Mucosa of rectum (tissue), 2 donors: ENCODE measurements around the gene GMEB1.
"Not testable (repeated sequence)": the region's sequence is repeated elsewhere in the genome, so short reads cannot be mapped to it uniquely, and the experiment has no call there.

Source experiments
- H3K27ac ChIP-seq, 2 donors: one replicate each; pipeline ENCODE4 v1.7.0; 2013; ENCODE audit warnings: inconsistent platforms in 2 of 2, low read depth in 2 of 2, low read length in 2 of 2
- H3K27me3 ChIP-seq, 2 donors: one replicate each; pipeline ENCODE4 v1.7.0; 2013; ENCODE audit warnings: low read length in 2 of 2; ENCODE audit not compliant: control insufficient read depth in 2 of 2, insufficient read depth in 2 of 2
- H3K36me3 ChIP-seq, 2 donors: one replicate each; pipeline ENCODE4 v1.7.0; 2013; ENCODE audit warnings: low read length in 2 of 2; ENCODE audit not compliant: control insufficient read depth in 2 of 2, insufficient read depth in 2 of 2
- H3K4me1 ChIP-seq, 2 donors: one replicate each; pipeline ENCODE4 v1.7.0; 2013; ENCODE audit warnings: low read length in 2 of 2, mild to moderate bottlenecking in 1 of 2; ENCODE audit not compliant: control insufficient read depth in 2 of 2, insufficient read depth in 2 of 2
- H3K4me3 ChIP-seq, 2 donors: one replicate each; pipeline ENCODE4 v1.7.0; 2013; ENCODE audit warnings: low read length in 2 of 2
- H3K9ac ChIP-seq, 2 donors: one replicate each; pipeline ENCODE4 v1.7.0; 2013; ENCODE audit warnings: low read length in 2 of 2, low read depth in 1 of 2, mild to moderate bottlenecking in 1 of 2
- H3K9me3 ChIP-seq, 2 donors: one replicate each; pipeline ENCODE4 v1.7.0; 2013; ENCODE audit warnings: low read length in 2 of 2; ENCODE audit not compliant: control insufficient read depth in 2 of 2
- donor health status: healthy.
- donor health status: Normal muscosa, but diverticular disease.

Gene GMEB1

DNA sequence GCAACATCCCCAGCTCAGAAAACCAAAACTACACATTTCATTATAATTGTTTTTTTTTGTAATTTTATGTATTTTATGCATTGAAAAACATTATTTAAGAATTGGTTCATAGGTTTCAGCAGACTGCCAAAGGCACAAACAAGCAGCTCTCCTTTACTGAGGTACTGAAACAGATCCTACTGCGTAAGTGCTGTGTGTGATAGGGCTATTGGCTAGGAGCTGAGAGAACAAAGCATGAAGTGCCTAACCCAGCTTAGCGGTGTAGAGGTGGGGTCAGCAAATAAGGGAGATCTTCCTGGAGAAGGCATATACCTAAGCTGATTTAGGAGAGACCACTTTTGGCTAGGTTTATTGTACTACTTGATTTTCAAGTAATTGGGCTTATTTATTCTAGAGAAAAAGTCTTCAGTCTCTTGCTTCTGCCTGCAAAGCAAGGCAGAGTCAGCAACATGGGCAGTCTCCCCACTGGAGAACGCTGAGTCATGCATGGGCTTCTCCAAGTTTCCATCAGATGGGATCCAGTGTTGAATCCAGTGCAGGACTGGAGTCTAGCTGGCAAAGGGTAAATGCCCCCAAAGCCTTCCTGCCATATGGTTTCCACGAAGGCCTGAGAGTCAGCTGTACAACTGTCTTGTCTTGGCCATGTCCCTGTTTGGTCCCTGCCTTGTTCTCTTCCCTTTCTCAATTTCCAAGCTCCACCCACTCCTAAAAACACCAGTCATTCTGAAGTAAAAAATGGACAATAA lies 50.2 kb downstream of the GMEB1 start:
- H3K36me3 ChIP-seq: peaks cover 12 to 14% of the 10 kb centered on the region in 2 donors
- no peaks in the 10 kb centered on the region for H3K9me3 ChIP-seq
- no peak overlapping the region for H3K4me3 ChIP-seq
- H3K27me3 ChIP-seq: no peaks in the 10 kb centered on the region
- no peak overlapping the region for H3K9ac ChIP-seq
- no peak overlapping the region for H3K27ac ChIP-seq
- H3K4me1 ChIP-seq: no peaks in the 10 kb centered on the region

DNA sequence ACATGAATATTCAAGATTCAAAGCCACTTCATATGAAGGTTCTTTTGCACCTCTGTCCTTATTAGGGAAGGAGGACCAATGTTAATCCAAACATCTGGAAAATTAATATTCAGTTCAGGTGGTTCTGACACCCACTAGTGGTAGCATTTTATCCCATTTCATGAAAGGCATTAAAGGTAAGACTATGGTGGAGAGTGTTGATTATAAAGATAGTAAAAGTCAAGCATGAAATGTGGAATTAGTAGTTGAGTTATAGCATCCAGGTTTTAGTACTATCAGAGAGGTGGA lies 50.7 kb downstream of the GMEB1 start:
- Histone ChIP-seq H3K4me3 (no peak overlapping the region), H3K36me3 (peaks cover 8 to 9% of the 10 kb centered on the region in 2 donors), H3K27me3 (no peaks in the 10 kb centered on the region), H3K27ac (no peak overlapping the region), H3K9ac (no peak overlapping the region), H3K9me3 (no peaks in the 10 kb centered on the region), H3K4me1 (no peaks in the 10 kb centered on the region)

DNA sequence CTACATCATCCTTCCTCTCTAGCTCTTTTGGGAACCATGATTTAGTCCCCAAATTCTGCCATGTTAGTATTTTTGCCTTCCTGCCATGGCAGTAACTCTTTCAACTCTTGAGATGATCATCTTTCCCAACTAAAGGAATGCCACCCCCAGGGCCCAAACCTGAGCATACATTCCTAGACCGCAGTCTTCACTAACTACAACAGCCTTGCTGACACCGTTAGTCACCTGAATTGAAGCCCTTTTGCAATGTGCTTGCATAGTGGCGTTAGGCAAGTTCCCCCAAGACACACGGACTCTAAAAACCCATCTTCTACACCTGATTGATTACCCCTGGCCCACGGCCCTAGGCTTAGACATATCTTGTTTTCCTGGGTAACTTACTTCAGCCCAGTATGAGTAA lies 51.8 kb downstream of the GMEB1 start:
- Histone ChIP-seq H3K9me3 (no peaks in the 10 kb centered on the region), H3K4me3 (no peak overlapping the region), H3K9ac (no peak overlapping the region), H3K27ac (no peak overlapping the region), H3K36me3 (no peaks in the 10 kb centered on the region), H3K27me3 (no peaks in the 10 kb centered on the region), H3K4me1 (no peaks in the 10 kb centered on the region)

- not testable (repeated sequence) for H3K27me3 ChIP-seq, H3K4me3 ChIP-seq, H3K9ac ChIP-seq, H3K27ac ChIP-seq, H3K4me1 ChIP-seq, H3K9me3 ChIP-seq, H3K36me3 ChIP-seq
These were observed 53.3 kb downstream of the GMEB1 start for GRCh38 chr1:28721927-28722326.

- H3K9ac ChIP-seq, H3K27ac ChIP-seq, H3K36me3 ChIP-seq, H3K27me3 ChIP-seq, H3K9me3 ChIP-seq, H3K4me3 ChIP-seq, H3K4me1 ChIP-seq: not testable (repeated sequence)
These were observed 56.8 kb downstream of the GMEB1 start for GRCh38 chr1:28725365-28725764.

- H3K27ac ChIP-seq: peak overlapping the region; percentile 94 to 95
- H3K36me3 ChIP-seq: peaks cover 16 to 21% of the 10 kb centered on the region in 2 donors
- H3K4me1 ChIP-seq: peaks cover 21 to 23% of the 10 kb centered on the region in 2 donors
- no peaks in the 10 kb centered on the region for H3K9me3 ChIP-seq
- peak overlapping the region; percentile 76 to 94 for H3K9ac ChIP-seq
- peak overlapping the region; percentile 79 to 91 for H3K4me3 ChIP-seq
- no peaks in the 10 kb centered on the region for H3K27me3 ChIP-seq
These were observed 67.4 kb downstream of the GMEB1 start for GRCh38 chr1:28735961-28736449.

DNA sequence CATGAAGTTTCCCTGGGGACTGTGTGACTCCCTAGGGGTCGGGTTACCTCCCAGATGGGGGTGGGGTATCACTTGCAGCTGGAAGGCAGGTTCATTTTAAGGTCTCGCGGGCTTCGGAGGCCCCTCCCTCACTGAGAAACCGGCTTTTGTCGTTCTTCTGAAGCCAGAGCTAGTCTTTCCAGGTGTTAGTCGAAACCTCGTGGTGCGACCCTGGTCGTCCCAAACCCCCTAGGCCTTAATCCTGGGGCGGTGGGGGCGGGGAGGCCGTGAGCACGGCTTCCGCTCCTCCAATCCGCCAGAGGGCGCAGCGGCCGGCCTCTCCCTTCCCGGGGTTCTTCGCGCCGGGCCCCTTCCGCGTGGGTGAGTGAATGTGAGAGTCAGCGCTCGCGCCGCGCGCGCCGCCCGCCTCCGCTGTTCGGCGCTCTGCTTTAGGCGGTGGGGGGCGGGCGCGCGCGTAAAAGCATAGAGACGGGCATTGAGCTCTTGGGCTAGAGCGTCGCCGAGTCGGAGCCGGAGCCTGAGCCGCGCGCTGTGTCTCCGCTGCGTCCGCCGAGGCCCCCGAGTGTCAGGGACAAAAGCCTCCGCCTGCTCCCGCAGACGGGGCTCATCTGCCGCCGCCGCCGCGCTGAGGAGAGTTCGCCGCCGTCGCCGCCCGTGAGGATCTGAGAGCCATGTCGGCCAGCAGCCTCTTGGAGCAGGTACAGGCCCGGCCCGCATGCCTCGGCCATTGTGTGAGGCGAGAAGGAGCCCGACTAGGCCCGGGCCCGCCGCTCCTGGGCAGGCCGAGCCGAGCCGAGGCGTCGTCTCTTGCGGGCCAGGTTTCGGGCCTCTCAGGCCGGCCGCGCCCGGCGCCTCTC lies 68.1 kb downstream of the GMEB1 start, which contains the start of gene YTHDF2:
Gene YTHDF2, plus strand, starts transcription at position 491 of the 857 bp plus-strand sequence. Its CDS starts 181 bp downstream, at position 672.
- Histone ChIP-seq H3K27ac (peak within 1 kb of the TSS; percentile 94 to 95), H3K4me1 (peaks cover 21 to 23% of the 10 kb centered on the region in 2 donors), H3K27me3 (no peaks in the 10 kb centered on the region), H3K36me3 (peaks cover 21 to 27% of the 10 kb centered on the region in 2 donors), H3K9ac (peak within 1 kb of the TSS; percentile 84 to 94), H3K4me3 (peak within 1 kb of the TSS; percentile 86 to 91), H3K9me3 (no peaks in the 10 kb centered on the region)

GRCh38 chr1:28737307-28738132 lies 68.9 kb downstream of the GMEB1 start:
- Histone ChIP-seq H3K4me3 (peak overlapping the region; percentile 86 to 91), H3K27me3 (no peaks in the 10 kb centered on the region), H3K36me3 (peaks cover 28 to 35% of the 10 kb centered on the region in 2 donors), H3K9ac (peak overlapping the region; percentile 84 to 94), H3K27ac (peak overlapping the region; percentile 94 to 95), H3K9me3 (no peaks in the 10 kb centered on the region), H3K4me1 (peaks cover 21 to 23% of the 10 kb centered on the region in 2 donors)

DNA sequence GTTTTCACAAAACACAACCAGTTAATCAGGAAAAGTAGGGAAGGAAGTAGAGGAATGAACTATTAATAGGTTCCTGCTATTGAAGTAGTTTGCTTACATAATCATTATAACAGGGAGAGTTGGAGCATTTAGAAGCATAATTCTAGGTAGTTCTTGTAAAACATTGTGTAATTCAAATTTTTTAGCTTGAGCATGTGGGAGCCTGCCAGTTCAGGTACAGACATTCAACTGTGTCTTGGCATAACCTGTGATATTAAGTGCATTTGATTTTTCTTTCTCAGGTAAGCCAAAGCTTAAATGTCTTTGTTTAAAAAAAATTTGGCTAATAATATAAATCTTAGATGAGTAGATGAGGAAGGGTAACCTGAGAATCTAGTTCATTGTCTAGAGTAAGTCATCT lies 71.5 kb downstream of the GMEB1 start:
- Histone ChIP-seq H3K9me3 (no peaks in the 10 kb centered on the region), H3K27ac (no peak overlapping the region), H3K27me3 (no peaks in the 10 kb centered on the region), H3K4me1 (peaks cover 19 to 23% of the 10 kb centered on the region in 2 donors), H3K4me3 (no peak overlapping the region), H3K9ac (no peak overlapping the region), H3K36me3 (peaks cover 50 to 59% of the 10 kb centered on the region in 2 donors)
